ENCODE results near the gene GLRX3. TPM values are rescaled to one million over a fixed set of nuclear protein-coding genes. Genes with fewer than 3 reads are reported as not detected.
"Not testable (repeated sequence)": the region's sequence is repeated elsewhere in the genome, so short reads cannot be mapped to it uniquely, and the experiment has no call there.

Gene GLRX3
- total RNA-seq, 1 donor from 2014 or later = 57.5 TPM

GRCh38 chr10:130109796-130110245 is 26.4 kb upstream of the GLRX3 start:
- peak overlapping the region; percentile 89 for H3K4me3 Mint-ChIP-seq (ENCODE audit: unreplicated experiment)
- DNase-seq (ENCODE audit: low spot score) = no peak

GRCh38 chr10:130110246-130111112 is 25.7 kb upstream of the GLRX3 start, which contains the start of gene C10orf143:
Gene C10orf143 (minus strand): TSS chr10:130110830. CDS start chr10:130110772, 58 bp downstream.
- DNase-seq (ENCODE audit: low spot score) = peak; percentile 100
- no peak for TF ChIP-seq CTCF (IDR thresholded peaks at IDR 0.05)

More at GRCh38 chr10:130109796-130110245, 26.4 kb upstream of the GLRX3 start:
- Mint-ChIP-seq H3K36me3 (ENCODE audit: low read depth) (peaks cover 1% of the 10 kb centered on the region), H3K9me3 (ENCODE audit: low read depth) (no peaks in the 10 kb centered on the region), H3K27me3 (ENCODE audit: low read depth) (no peaks in the 10 kb centered on the region), H3K27ac (ENCODE audit: unreplicated experiment) (peak overlapping the region; percentile 96), H3K4me1 (ENCODE audit: low read depth) (peaks cover 27% of the 10 kb centered on the region)
- peak; percentile 90 for TF ChIP-seq CTCF (IDR thresholded peaks at IDR 0.05)

GRCh38 chr10:130111113-130111851 is 24.9 kb upstream of the GLRX3 start:
- Mint-ChIP-seq H3K27me3 (ENCODE audit: low read depth) (no peaks in the 10 kb centered on the region), H3K36me3 (ENCODE audit: low read depth) (peaks cover 1% of the 10 kb centered on the region), H3K4me1 (ENCODE audit: low read depth) (peaks cover 27% of the 10 kb centered on the region), H3K4me3 (ENCODE audit: unreplicated experiment) (peak overlapping the region; percentile 89), H3K9me3 (ENCODE audit: low read depth) (no peaks in the 10 kb centered on the region), H3K27ac (ENCODE audit: unreplicated experiment) (peak overlapping the region; percentile 96)
- peak; percentile 98 for DNase-seq (ENCODE audit: low spot score)
- no peak for TF ChIP-seq CTCF (IDR thresholded peaks at IDR 0.05)

More at GRCh38 chr10:130110246-130111112, 25.7 kb upstream of the GLRX3 start, which contains the start of gene C10orf143:
- Mint-ChIP-seq H3K27me3 (ENCODE audit: low read depth) (no peaks in the 10 kb centered on the region), H3K36me3 (ENCODE audit: low read depth) (peaks cover 1% of the 10 kb centered on the region), H3K27ac (ENCODE audit: unreplicated experiment) (peak within 1 kb of the TSS; percentile 96), H3K9me3 (ENCODE audit: low read depth) (no peaks in the 10 kb centered on the region), H3K4me3 (ENCODE audit: unreplicated experiment) (peak within 1 kb of the TSS; percentile 89), H3K4me1 (ENCODE audit: low read depth) (peaks cover 27% of the 10 kb centered on the region)

GRCh38 chr10:130111852-130112180 is 24.4 kb upstream of the GLRX3 start:
- Mint-ChIP-seq H3K27ac (ENCODE audit: unreplicated experiment) (peak overlapping the region; percentile 96), H3K36me3 (ENCODE audit: low read depth) (peaks cover 1% of the 10 kb centered on the region), H3K9me3 (ENCODE audit: low read depth) (no peaks in the 10 kb centered on the region), H3K27me3 (ENCODE audit: low read depth) (no peaks in the 10 kb centered on the region), H3K4me3 (ENCODE audit: unreplicated experiment) (peak overlapping the region; percentile 89), H3K4me1 (ENCODE audit: low read depth) (peaks cover 27% of the 10 kb centered on the region)
- TF ChIP-seq CTCF (IDR thresholded peaks at IDR 0.05) = no peak
- DNase-seq (ENCODE audit: low spot score) = no peak

GRCh38 chr10:130112821-130113220 is 23.4 kb upstream of the GLRX3 start:
- no peak overlapping the region for H3K27ac Mint-ChIP-seq (ENCODE audit: unreplicated experiment)
- TF ChIP-seq CTCF (IDR thresholded peaks at IDR 0.05) = no peak
- H3K4me3 Mint-ChIP-seq (ENCODE audit: unreplicated experiment) = no peak overlapping the region
- H3K27me3 Mint-ChIP-seq (ENCODE audit: low read depth) = no peaks in the 10 kb centered on the region
- peaks cover 27% of the 10 kb centered on the region for H3K4me1 Mint-ChIP-seq (ENCODE audit: low read depth)
- DNase-seq (ENCODE audit: low spot score) = no peak
- peaks cover 1% of the 10 kb centered on the region for H3K36me3 Mint-ChIP-seq (ENCODE audit: low read depth)
- H3K9me3 Mint-ChIP-seq (ENCODE audit: low read depth) = peaks cover 6% of the 10 kb centered on the region

GRCh38 chr10:130116942-130117341 is 19.2 kb upstream of the GLRX3 start:
- H3K27me3 Mint-ChIP-seq (ENCODE audit: low read depth) = not testable (repeated sequence)

GRCh38 chr10:130117535-130117934 is 18.7 kb upstream of the GLRX3 start:
- H3K36me3 Mint-ChIP-seq (ENCODE audit: low read depth); H3K4me3 Mint-ChIP-seq (ENCODE audit: unreplicated experiment); H3K27me3 Mint-ChIP-seq (ENCODE audit: low read depth); H3K27ac Mint-ChIP-seq (ENCODE audit: unreplicated experiment); H3K9me3 Mint-ChIP-seq (ENCODE audit: low read depth); H3K4me1 Mint-ChIP-seq (ENCODE audit: low read depth); DNase-seq (ENCODE audit: low spot score): not testable (repeated sequence)

More at GRCh38 chr10:130116942-130117341, 19.2 kb upstream of the GLRX3 start:
- H3K4me3 Mint-ChIP-seq (ENCODE audit: unreplicated experiment); DNase-seq (ENCODE audit: low spot score); H3K9me3 Mint-ChIP-seq (ENCODE audit: low read depth); H3K4me1 Mint-ChIP-seq (ENCODE audit: low read depth); H3K27ac Mint-ChIP-seq (ENCODE audit: unreplicated experiment); H3K36me3 Mint-ChIP-seq (ENCODE audit: low read depth): not testable (repeated sequence)

Measured in chondrocyte (in vitro differentiated cells).